Spleen (tissue), 11 donors: ENCODE measurements around the gene PTGER1. TPM values are rescaled to one million over a fixed set of nuclear protein-coding genes. Genes with fewer than 3 reads are reported as not detected.

Source experiments
- DNase-seq: peaks from one replicate; pipeline ENCODE4 v3.0.0-alpha.2; 2020
- H3K27ac ChIP-seq, 8 donors: fragments of 200-600 bp; sonication (generic) in 7 of 8; 1 replicate in 4 of 8; 2 replicates in 4 of 8; pipeline versions ENCODE4 v1.5.0 to v1.8.0; 2016 to 2021; ENCODE audit warnings: inconsistent platforms in 4 of 8, mild to moderate bottlenecking in 4 of 8, moderate library complexity in 1 of 8
- H3K27me3 ChIP-seq, 7 donors: fragments of 200-600 bp; sonication (generic) in 6 of 7; replicated peaks in 1 of 7; 1 replicate in 4 of 7; 2 replicates in 3 of 7; pipeline versions ENCODE4 v1.5.0 to v1.8.0; 2016 to 2021; ENCODE audit warnings: inconsistent platforms in 3 of 7, mild to moderate bottlenecking in 1 of 7
- H3K36me3 ChIP-seq, 6 donors: fragments of 200-600 bp; sonication (generic) in 5 of 6; 1 replicate in 4 of 6; 2 replicates in 2 of 6; pipeline versions ENCODE4 v1.5.0 to v1.8.0; 2016 to 2021; ENCODE audit warnings: inconsistent platforms in 2 of 6
- H3K4me1 ChIP-seq, 6 donors: fragments of 200-600 bp; sonication (generic) in 5 of 6; 1 replicate in 3 of 6; 2 replicates in 3 of 6; pipeline versions ENCODE4 v1.5.0 to v1.8.0; 2016 to 2021; ENCODE audit warnings: inconsistent platforms in 3 of 6
- H3K4me3 ChIP-seq, 8 donors: fragments of 200-600 bp; sonication (generic) in 7 of 8; 1 replicate in 4 of 8; 2 replicates in 4 of 8; pipeline versions ENCODE4 v1.5.0 to v1.8.0; 2016 to 2021; ENCODE audit warnings: inconsistent platforms in 4 of 8, mild to moderate bottlenecking in 4 of 8, moderate library complexity in 2 of 8
- H3K9me3 ChIP-seq, 8 donors: fragments of 200-600 bp; sonication (generic) in 7 of 8; 1 replicate in 4 of 8; 2 replicates in 4 of 8; pipeline versions ENCODE4 v1.5.0 to v1.8.0; 2016 to 2021; ENCODE audit warnings: inconsistent platforms in 4 of 8
- CTCF ChIP-seq, 11 experiments: fragments of 200-600 bp in 7 of 11; fragments of 450-650 bp in 4 of 11; sonication (generic) in 4 of 11; IDR thresholded peaks in 8 of 11; conservative IDR thresholded peaks in 3 of 11; 1 replicate in 7 of 11; 2 replicates in 4 of 11; pipeline versions ENCODE4 v1.4.0 to v1.8.0; 2016 to 2021; ENCODE audit warnings: antibody characterized with exemption in 11 of 11, inconsistent platforms in 4 of 11, mild to moderate bottlenecking in 1 of 11
- POLR2A ChIP-seq, 3 donors: fragments of 450-650 bp; IDR thresholded peaks; one replicate each; pipeline ENCODE4 v1.5.1; 2017; ENCODE audit warnings: antibody characterized with exemption in 3 of 3, mild to moderate bottlenecking in 1 of 3
- POLR2AphosphoS5 ChIP-seq, 3 donors: sonication (generic); formaldehyde crosslinking; IDR thresholded peaks; one replicate each; pipeline ENCODE4 v1.5.1; 2017; ENCODE audit warnings: antibody characterized with exemption in 3 of 3
- WGBS, 5 donors: extraction: QIAGEN DNeasy Blood & Tissue Kit in 3 of 5; methylation state at CpG; one replicate each; pipeline versions ENCODE4 v1.1.5 to v1.1.7; 2013 to 2018; 5-methylcytosine and 5-hydroxymethylcytosine counted together
- intact Hi-C: fragments of 100-400 bp; cut with DNase I; formaldehyde crosslinking; loops from one replicate; pipeline ENCODE4 v1.15.0; 2023; ENCODE audit warnings: low total_unique reads
- polyA plus RNA-seq, 3 donors: library from polyadenylated mRNA; stranded (reverse); fragments of 200-250 nt; gene quantifications; one replicate each; pipeline ENCODE4 v1.2.1, GENCODE V29; 2013
- total RNA-seq, 7 donors: library from RNA; depleted of rRNA in 3 of 7; stranded (reverse); fragments of >200 nt in 3 of 7; fragmentation: NEBNext Ultra II Directional in 4 of 7; extraction: Animal tissue kit (Norgen Biotek cat#: 25700) in 4 of 7; gene quantifications; one replicate each; pipeline versions ENCODE4 v1.1.0 to v1.2.1, GENCODE V29; 2016 to 2021
- donor health status: healthy with polysubstance abuse.
- donor health status: DM: no; HTN: no; CAD: no; lungs with moderate emphysema.
- donor health status: DM: no; HTN: no; CAD: no.
- donor health status: Bipolar disorder and iron deficiency.
- donor health status: healthy.
- donor health status: DM: no; HTN: no; CAD: no.
- donor health status: DM: yes; HTN: yes; CAD: no.

Gene PTGER1
- total and polyA plus RNA-seq, 10 donors = 1.8 to 26.8 (median 8.0) TPM

- Histone ChIP-seq H3K4me1 (peaks cover 44 to 80% (median 62%) of the 10 kb centered on the region in 6 donors), H3K36me3 (peaks cover 0 to 41% (median 29%) of the 10 kb centered on the region in 6 donors), H3K27me3 (no peaks in the 10 kb centered on the region), H3K4me3 (peak overlapping the region; percentile 65 to 94 (median 86)), H3K27ac (peak overlapping the region; percentile 96 to 100 (median 99)), H3K9me3 (no peaks in the 10 kb centered on the region)
- no peak for DNase-seq
- intact Hi-C loops = no loop called here
- WGBS, 5 donors = 33 to 41% (median 40%) methylated on average over 22 of the region's 22 CpGs
- TF ChIP-seq POLR2A (IDR thresholded peaks at IDR 0.05) (no peak), POLR2AphosphoS5 (IDR thresholded peaks at IDR 0.05) (no peak), CTCF (IDR thresholded peaks at IDR 0.05 in 8 of 11, conservative IDR thresholded peaks at IDR 0.05 in 3 of 11) (no peak)
Measured at GRCh38 chr19:14516746-14517438, 41.7 kb upstream of the PTGER1 start.

- H3K27me3 ChIP-seq = no peaks in the 10 kb centered on the region
- H3K36me3 ChIP-seq = peaks cover 0 to 41% (median 29%) of the 10 kb centered on the region in 6 donors
- no peak for TF ChIP-seq POLR2AphosphoS5 (IDR thresholded peaks at IDR 0.05)
- TF ChIP-seq POLR2A (IDR thresholded peaks at IDR 0.05) = no peak
- no peak for TF ChIP-seq CTCF (IDR thresholded peaks at IDR 0.05 in 8 of 11, conservative IDR thresholded peaks at IDR 0.05 in 3 of 11)
- peak overlapping the region in 3 of 8 donors; percentile 17 to 100 (median 99) for H3K27ac ChIP-seq
- peaks cover 44 to 78% (median 61%) of the 10 kb centered on the region in 6 donors for H3K4me1 ChIP-seq
- DNase-seq = no peak
- 77 to 83% (median 82%) methylated on average over 15 of the region's 15 CpGs for WGBS, 5 donors
- H3K4me3 ChIP-seq = peak overlapping the region in 7 of 8 donors; percentile 65 to 94 (median 82)
- intact Hi-C loops = no loop called here
- H3K9me3 ChIP-seq = no peaks in the 10 kb centered on the region
Measured at GRCh38 chr19:14516048-14516534, 40.9 kb upstream of the PTGER1 start.

GRCh38 chr19:14515501-14516047, 40.4 kb upstream of the PTGER1 start:
- TF ChIP-seq POLR2A (IDR thresholded peaks at IDR 0.05) (no peak), POLR2AphosphoS5 (IDR thresholded peaks at IDR 0.05) (no peak), CTCF (IDR thresholded peaks at IDR 0.05 in 8 of 11, conservative IDR thresholded peaks at IDR 0.05 in 3 of 11) (no peak)
- intact Hi-C loops = no loop called here
- no peaks in the 10 kb centered on the region for H3K27me3 ChIP-seq
- no peak for DNase-seq
- peak overlapping the region in 2 of 8 donors; percentile 71 to 94 for H3K4me3 ChIP-seq
- H3K36me3 ChIP-seq = peaks cover 0 to 41% (median 29%) of the 10 kb centered on the region in 6 donors
- H3K9me3 ChIP-seq = no peaks in the 10 kb centered on the region
- H3K27ac ChIP-seq = peak overlapping the region in 2 of 8 donors; percentile 11 to 100
- 83 to 91% (median 89%) methylated on average over 8 of the region's 8 CpGs for WGBS, 5 donors
- H3K4me1 ChIP-seq = peaks cover 44 to 78% (median 62%) of the 10 kb centered on the region in 6 donors
